ENCODE measurements around the gene EFNB3. TPM values are rescaled to one million over a fixed set of nuclear protein-coding genes. Genes with fewer than 3 reads are reported as not detected.
A peak's percentile ranks its signal among the peaks of the same experiment; 100 is the strongest.

EFNB3 gene
- total RNA-seq, 1 experiment from 2014 or later: 10.0 TPM

DNA sequence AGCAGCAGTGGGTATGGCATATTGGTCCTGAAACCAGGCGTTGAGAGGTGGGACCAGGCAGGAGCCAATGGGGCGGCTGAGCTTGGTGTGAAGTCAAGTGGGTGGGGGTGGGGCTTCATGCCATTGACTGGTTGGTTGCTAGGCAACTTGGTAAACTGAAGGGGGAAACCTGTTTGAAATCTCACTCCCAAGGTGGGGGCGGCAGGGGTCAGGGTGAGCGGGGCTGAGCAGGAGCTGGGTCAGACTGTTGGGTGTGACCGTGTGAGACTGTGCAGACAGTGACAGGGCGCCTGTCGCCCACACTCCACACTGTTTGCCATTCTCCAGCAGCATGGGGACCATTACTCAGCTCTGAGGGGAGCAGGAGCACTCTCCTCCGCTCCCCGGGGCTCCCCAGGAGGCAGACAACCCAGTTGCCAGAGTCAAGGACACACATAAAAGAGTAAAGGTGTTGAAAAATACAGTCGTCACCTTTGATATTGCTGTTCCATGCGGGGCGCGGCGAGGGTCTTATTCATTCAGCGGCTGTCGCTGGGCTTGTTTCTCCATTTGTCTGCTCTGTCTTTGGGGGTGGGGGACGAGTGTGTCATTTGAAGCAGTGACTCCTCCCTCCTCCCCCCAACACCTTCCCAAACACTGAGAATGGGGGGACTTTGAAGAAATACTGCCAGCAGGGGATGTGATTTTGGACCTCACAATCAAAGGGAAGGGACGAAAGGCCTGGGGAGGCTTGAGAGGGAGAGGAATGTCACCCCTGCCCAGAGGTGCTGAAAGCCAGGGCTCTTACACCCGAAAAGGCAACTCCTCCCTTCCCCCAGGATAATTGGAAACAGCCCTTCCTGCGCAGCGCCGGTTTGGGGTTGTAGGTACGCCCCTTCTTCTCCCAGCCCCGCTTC lies 1.2 kb upstream of the EFNB3 start:
- H3K27ac ChIP-seq (ENCODE audit: low read depth, low read length, poor library complexity, severe bottlenecking): no peak overlapping the region
- intact Hi-C loops (cut with micrococcal nuclease; ENCODE audit: unreplicated experiment): loop anchor here (1.0 kb wide), 1 partner anchor 13 kb away; the partner anchor contains the start of gene DNAH2

DNA sequence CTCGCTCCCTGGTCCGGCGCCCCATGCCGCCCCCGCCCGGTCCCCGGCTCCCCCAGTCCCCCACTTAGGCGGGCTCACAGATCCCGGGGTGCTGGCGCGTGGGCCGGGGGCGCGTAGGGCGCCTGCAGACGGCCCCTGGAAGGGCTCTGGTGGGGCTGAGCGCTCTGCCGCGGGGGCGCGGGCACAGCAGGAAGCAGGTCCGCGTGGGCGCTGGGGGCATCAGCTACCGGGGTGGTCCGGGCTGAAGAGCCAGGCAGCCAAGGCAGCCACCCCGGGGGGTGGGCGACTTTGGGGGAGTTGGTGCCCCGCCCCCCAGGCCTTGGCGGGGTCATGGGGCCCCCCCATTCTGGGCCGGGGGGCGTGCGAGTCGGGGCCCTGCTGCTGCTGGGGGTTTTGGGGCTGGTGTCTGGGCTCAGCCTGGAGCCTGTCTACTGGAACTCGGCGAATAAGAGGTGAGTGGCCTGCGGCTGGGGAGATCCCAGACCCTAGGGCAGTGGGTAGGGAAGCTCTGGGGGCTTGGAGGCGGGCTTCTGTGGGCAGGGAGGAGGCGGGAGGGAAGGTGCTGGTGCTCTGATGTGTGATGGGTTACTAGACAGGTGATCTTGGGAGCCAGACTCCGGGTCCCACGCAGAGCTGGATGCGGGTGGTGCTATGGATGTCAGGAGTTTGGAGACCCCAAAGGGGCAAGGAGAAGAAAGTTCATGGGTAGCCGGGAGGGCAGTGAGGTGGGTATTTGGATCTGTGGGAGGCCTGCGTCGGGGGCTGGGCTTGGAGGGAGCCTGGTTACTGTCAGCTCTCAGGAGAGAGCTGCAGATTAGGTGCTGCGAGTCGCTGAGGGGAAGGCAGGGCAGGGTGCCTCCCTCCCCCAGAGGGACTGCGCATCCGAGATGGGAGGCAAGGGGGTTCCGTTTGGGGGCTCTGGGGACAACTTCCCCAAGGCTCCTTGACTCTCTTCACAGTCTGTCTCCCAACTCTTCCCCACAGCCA lies 560 bp downstream of the EFNB3 start:
- BruUV-seq (replicated peaks): no TSS peak
- H3K4me3 ChIP-seq (ENCODE audit: low read depth, low read length, poor library complexity, severe bottlenecking): peak overlapping the region; percentile 78
- ChIA-PET CTCF (interaction anchor here (0.6 to 1.3 kb wide), 3 partner anchors 11 to 17 kb away, joined by 3 to 4 read pairs (median 4); partner anchors contain the start of gene WRAP53), POLR2A (ENCODE audit: low non-redundant PET) (interaction anchor here (0.7 kb wide), 1 partner anchor 19 kb away, joined by 3 read pairs; no protein-coding TSS in a partner anchor)
- H3K9me3 ChIP-seq (ENCODE audit: low read depth, low read length, poor library complexity, severe bottlenecking): no peaks in the 10 kb centered on the region
- no peaks in the 10 kb centered on the region for H3K27me3 ChIP-seq (replicated peaks; ENCODE audit: insufficient read depth, low read depth, low read length, poor library complexity)
- H3K4me1 ChIP-seq (ENCODE audit: insufficient read depth, low read length, poor library complexity, severe bottlenecking): peaks cover 32% of the 10 kb centered on the region
- intact Hi-C loops (cut with micrococcal nuclease; ENCODE audit: unreplicated experiment): no loop called here
- H3K27ac ChIP-seq (ENCODE audit: low read depth, low read length, poor library complexity, severe bottlenecking): peak overlapping the region; percentile 59
- DNase-seq (ENCODE audit: low spot score): no peak
- TF ChIP-seq EZH2 (IDR thresholded peaks at IDR 0.05; ENCODE audit: borderline replicate concordance, low read depth, low read length, poor library complexity, severe bottlenecking): no peak
- TF ChIP-seq, protein P1, sequence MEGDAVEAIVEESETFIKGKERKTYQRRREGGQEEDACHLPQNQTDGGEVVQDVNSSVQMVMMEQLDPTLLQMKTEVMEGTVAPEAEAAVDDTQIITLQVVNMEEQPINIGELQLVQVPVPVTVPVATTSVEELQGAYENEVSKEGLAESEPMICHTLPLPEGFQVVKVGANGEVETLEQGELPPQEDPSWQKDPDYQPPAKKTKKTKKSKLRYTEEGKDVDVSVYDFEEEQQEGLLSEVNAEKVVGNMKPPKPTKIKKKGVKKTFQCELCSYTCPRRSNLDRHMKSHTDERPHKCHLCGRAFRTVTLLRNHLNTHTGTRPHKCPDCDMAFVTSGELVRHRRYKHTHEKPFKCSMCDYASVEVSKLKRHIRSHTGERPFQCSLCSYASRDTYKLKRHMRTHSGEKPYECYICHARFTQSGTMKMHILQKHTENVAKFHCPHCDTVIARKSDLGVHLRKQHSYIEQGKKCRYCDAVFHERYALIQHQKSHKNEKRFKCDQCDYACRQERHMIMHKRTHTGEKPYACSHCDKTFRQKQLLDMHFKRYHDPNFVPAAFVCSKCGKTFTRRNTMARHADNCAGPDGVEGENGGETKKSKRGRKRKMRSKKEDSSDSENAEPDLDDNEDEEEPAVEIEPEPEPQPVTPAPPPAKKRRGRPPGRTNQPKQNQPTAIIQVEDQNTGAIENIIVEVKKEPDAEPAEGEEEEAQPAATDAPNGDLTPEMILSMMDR (conservative IDR thresholded peaks at IDR 0.05; ENCODE audit: low read depth, low read length): no peak
- peaks cover 6% of the 10 kb centered on the region for H3K36me3 ChIP-seq (ENCODE audit: insufficient read depth, low read length, poor library complexity, severe bottlenecking)

More for the DNA sequence above, 1.2 kb upstream of the EFNB3 start:
- no peaks in the 10 kb centered on the region for H3K27me3 ChIP-seq (replicated peaks; ENCODE audit: insufficient read depth, low read depth, low read length, poor library complexity)
- CTCF ChIA-PET: interaction anchor here (0.5 to 1.6 kb wide), 2 partner anchors 16 to 300 kb away, joined by 4 to 5 read pairs; partner anchors contain the start of genes TMEM256 and TP53
- no peaks in the 10 kb centered on the region for H3K9me3 ChIP-seq (ENCODE audit: low read depth, low read length, poor library complexity, severe bottlenecking)
- POLR2A ChIA-PET (ENCODE audit: low non-redundant PET): interaction anchor here (0.5 to 0.6 kb wide), 2 partner anchors 14 to 130 kb away, joined by 4 to 9 read pairs; no protein-coding TSS in a partner anchor
- H3K36me3 ChIP-seq (ENCODE audit: insufficient read depth, low read length, poor library complexity, severe bottlenecking): peaks cover 8% of the 10 kb centered on the region
- no peak for TF ChIP-seq EZH2 (IDR thresholded peaks at IDR 0.05; ENCODE audit: borderline replicate concordance, low read depth, low read length, poor library complexity, severe bottlenecking)
- TF ChIP-seq, protein P1 (conservative IDR thresholded peaks at IDR 0.05; ENCODE audit: low read depth, low read length): no peak
- no TSS peak for BruUV-seq (replicated peaks)
- H3K4me3 ChIP-seq (ENCODE audit: low read depth, low read length, poor library complexity, severe bottlenecking): peak overlapping the region; percentile 78
- DNase-seq (ENCODE audit: low spot score): peak; percentile 85
- peaks cover 32% of the 10 kb centered on the region for H3K4me1 ChIP-seq (ENCODE audit: insufficient read depth, low read length, poor library complexity, severe bottlenecking)

Measured in A673 (cell line).